NCI-H1092 (cell line): ENCODE data around the gene BSX.

Experiments used
- DNase-seq: peaks from one replicate; lab custom pipeline; 2025; lab: John Stamatoyannopoulos, UW

BSX gene

DNA sequence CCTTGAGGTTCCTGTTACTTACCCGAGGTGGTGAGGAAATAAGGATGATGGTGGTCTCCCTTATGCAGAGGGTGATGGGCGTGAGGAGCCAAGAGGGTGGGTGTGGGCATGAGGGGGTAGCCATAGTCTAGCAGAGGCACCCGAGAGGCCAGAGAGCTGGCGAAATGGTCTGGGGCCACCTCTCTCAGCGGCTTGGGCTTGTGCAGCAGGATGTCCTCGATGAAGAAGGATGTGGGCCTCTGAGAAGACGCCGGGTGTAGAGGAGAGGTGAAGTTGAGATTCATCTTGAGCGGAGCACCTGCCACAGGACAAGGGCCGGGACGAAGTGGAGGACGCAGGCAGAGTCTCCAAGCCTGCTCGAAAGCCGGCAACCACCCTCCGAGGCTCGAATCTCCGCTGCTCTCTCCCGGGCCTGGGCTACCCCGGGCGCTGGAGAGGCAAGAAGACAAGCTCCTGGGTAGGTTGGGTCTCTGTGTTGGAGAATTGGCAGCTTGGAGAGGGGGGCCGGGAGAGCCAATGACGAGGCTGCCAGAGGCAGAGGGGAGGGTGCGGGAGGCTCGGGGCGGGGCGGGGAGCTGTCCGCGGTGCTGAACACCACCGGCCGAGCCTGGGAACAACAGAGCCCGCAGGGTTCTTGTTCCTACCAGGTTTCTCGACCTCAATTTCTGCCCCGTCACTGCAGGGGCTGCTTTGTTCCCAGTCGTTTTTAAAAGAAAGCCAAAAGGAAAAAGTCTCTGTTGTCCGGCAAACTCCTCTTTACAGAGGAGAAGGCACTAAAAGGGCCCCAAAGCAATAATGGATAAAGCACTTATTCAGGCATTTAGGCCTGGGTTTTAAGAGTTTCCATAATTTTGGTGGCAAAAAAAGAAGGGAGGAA is at the start of gene BSX:
BSX (minus strand) TSS at position 447 of the 877 bp plus-strand sequence; CDS start at position 284, 163 bp downstream.
- no peak for DNase-seq

DNA sequence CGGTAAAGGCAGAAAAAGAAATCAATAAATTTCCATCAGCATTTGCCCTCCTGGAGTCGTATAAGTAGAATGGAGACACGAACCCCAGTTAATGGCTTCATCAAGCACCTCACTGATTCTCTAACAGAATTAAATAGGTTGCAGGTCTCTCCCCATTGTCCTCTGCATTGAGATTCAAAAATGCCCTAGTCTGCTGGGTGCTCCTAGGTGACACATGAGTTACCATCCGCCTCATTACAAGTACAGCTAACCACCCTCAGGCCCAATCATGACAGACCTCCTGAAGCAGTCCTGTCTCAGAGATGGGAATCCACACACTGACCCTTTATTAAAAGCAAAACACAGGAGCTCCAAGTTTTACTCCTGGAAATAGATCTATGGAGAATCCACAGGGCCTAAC is 48.9 kb upstream of the BSX start:
- no peak for DNase-seq

- DNase-seq: peak; percentile 64
Measured at GRCh38 chr11:123020968-123021367, 39.3 kb upstream of the BSX start.

DNA sequence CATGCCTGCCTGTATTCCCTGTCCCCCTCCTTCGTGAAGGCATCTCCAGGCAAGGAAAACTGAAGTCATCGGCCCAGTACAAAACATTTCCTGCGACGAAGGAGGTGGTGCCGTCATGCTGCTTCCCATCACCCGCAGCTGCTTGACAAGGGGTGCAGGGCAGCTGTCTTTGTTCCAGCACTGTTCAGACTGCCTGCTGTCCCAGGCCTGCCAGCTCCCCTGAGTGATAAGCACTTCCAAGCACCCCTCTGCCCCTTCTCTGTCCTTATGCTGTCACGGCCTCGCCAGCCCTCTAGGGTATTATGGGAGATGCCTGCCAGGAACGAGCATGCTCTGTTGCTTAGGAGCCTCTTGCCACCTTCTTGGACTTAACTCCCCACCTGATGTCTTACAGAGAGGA is 37.1 kb upstream of the BSX start:
- DNase-seq: no peak

DNA sequence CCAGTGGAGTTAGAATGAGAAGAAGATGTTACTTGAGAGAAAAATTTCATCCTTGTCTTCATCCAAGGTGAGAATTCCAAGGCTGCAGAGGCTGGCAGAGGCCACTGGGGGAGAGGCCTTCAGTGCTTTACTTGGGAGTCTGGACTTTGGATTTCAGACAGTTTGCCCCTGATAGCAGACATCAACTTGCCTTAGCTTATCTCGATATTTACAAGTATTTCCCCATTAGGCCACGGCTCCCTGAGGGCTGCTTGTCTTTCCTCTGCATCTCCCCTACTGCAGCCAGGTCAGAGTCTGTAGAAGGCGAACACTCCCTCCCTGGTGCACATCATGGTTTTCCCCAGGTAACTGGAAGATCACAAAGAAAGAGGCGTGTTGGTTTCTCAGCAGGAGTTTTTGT is 29.9 kb upstream of the BSX start:
- DNase-seq: no peak

DNA sequence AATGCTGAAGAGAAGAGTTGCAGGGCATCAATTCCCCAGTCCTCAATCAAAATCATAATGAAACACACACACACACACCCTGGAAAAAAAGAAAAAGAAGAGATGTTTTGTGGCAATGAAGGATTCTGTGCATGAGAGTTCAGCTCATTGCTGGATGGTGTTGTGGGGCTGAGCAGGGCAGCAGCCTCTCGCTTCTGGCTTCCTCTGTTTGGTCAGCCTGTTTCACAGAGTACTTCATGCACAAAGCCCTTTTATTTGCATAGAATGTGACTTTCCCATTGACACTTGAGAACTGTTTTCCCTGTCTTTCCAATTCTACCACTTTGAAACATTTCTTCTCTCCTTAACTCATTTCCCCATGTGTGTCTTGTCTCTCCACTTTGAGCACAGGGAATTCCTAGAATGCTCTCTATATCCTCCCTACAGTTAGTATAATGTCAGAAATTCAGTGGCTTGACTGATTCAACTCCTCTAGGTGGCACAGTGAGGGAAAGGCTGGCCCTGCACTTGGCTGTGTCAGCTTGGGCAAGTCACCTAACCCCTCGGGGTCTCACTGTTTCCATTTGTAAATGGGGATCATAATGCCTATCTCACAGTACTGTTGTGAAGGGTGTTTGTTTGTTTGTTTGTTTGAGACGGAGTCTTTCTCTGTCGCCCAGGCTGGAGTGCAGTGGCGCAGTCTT is 25.4 kb upstream of the BSX start:
- no peak for DNase-seq

DNA sequence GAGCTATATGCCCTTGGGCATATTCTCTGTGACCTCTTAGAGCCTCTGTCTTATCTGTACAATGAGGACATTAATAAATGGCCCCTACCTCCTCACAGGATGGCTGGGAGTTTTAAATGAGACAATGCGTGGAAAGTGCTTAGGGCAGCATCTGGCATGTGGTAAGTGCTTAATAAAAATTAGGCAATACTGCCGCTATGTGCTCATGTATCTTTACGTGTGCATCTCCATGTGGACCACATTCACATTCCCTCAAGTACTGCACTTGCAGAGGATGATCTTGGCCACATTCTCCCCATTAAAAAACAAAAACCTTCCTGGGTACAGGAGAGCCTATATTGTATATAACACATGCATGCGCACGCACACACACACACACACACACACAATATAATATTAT is 19.1 kb upstream of the BSX start:
- no peak for DNase-seq

DNA sequence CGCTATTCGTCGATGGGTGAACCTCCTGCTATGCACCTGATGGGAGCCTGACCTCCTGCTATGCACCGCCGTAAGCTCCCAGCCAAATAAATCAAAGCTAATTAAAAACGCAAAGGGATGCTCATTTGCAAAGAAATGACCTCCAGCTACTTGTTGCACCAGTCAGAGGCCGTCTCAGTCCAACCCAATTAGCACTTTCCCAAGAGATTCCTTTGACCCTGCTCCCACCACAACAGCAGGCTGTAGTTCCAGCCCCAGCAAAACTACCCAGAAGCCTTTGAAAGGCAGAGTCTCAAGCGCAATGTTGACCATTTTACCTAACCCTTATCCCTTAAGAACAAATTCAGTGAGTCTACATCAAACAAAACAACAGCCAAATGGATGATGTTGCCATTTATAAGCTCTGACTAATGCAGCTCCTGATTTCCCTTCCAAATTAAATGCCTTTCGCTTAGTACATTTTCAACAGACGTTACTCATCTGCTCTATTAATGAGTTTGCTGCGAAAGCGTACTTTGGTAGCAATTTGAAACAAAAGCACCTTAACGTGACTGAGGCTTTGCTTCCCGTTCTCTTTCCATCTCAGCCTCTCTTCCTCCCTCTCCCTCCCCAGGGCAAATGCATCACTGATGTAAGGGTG is 17.2 kb upstream of the BSX start:
- DNase-seq: no peak

DNA sequence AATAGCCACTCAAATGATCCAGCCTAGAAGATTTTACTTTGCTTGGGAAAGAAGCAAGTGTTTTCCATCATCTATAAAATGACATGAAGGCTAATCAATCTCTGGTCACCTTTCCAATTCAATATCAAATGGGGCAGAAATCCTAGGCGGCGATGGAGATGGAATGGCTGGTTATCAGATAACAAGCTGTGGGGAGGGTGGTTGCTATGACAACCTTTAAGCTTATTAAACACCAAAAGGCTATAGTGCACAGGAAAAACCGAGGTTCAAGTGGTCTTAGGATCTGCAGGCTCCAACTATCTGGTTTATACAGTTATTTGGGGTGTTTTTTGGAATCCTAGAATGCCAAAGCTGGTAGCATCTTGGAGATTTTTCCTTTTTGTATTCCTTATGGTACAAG is 13.9 kb upstream of the BSX start:
- DNase-seq: no peak

GRCh38 chr11:122984186-122985011 is 2.8 kb upstream of the BSX start:
- DNase-seq: peak; percentile 52

DNA sequence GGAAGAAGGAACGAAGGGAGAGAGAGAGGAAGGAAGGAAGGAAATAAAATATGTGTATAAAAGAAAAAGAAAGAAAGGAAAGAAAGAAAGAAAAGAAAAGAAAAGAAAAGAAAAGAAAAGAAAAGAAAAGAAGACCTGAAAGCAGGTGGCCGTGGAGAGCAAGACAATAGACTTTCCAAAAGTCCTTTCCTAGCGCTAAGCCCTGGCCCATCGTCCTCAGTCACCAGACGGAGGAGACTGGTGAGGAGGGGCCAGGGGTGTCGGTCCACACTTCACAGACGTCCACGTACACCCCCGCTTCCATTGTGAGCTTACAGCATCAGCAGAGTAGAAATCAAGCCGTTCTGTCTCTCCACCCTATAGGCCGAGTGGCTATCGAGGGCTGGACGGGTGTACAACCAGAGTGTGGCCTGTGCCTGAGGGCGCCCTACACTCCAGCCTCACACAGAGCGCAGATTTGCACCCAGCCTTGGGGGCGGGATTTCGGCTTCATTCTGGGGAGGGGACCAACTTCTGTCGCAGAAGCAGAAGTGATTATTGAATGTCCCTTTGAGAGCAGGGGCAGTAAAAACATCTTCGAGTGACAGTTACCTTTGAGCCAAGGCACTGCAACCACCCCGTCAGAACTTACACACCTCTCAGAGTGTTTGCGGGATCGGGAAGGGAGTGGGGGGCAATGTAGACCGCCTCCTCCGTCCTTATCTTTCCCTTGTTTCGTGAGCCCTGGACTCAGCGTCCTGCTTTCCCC is 2.0 kb upstream of the BSX start:
- DNase-seq: peak; percentile 68

GRCh38 chr11:122979815-122980595 is 1.6 kb downstream of the BSX start:
- DNase-seq: no peak

- no peak for DNase-seq
Measured at GRCh38 chr11:122979103-122979814, 2.4 kb downstream of the BSX start.

GRCh38 chr11:122978299-122978620 is 3.4 kb downstream of the BSX start:
- DNase-seq: no peak

- no peak for DNase-seq
Measured at GRCh38 chr11:122977470-122978298, 4.0 kb downstream of the BSX start.

DNA sequence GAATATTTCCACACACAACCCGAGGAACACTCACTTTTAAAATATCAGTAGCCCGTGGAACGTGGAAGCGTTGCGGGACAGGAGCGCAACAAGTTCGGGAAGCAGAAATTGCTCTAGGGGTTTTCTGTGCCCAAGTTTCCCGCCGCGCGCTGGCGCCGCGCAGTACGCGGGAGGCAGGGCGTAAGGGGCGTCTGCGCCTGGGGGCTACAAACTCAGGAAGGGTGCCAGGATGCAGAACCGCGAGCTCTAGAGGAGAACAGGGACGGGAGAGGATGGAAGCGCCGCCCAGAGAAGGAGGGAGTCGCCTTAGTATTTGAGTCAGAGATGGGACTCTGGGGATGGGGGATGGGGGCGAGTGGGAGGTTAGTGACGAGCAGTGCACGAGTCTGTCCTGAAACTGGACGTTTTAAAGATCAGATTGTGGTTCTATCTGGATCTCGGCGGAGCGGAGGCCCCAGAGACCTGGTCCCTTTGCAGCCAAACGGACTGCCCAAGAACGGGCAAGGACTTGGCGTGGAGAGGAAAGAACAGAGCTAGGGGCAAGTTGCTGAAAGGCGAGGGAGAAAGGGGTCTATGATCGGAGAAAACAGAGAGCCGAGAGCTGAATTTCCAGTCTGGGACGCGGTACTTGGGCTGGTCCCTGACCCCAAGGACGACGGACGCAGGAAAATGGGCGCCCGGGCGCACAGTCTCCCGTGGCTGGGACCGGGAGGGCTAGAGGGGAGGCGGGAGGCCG is 4.7 kb downstream of the BSX start:
- DNase-seq: no peak

GRCh38 chr11:122976061-122976733 is 5.4 kb downstream of the BSX start:
- no peak for DNase-seq

- DNase-seq: no peak
Measured at GRCh38 chr11:122963961-122964360, 17.7 kb downstream of the BSX start.
